ENCODE data around the gene SACM1L.

SACM1L gene

GRCh38 chr3:45712434-45713110 lies 23.4 kb downstream of the SACM1L start:
- H3K18ac ChIP-seq (ENCODE audit: low read length): no peak overlapping the region
- peak; percentile 96 for DNase-seq
- H2BK5ac ChIP-seq (ENCODE audit: low read length): no peak overlapping the region
- H3K79me1 ChIP-seq (ENCODE audit: low read length): no peaks in the 10 kb centered on the region
- H3K4me3 ChIP-seq (ENCODE audit: low read length): no peak overlapping the region
- no peaks in the 10 kb centered on the region for H3K79me2 ChIP-seq (ENCODE audit: control insufficient read depth, insufficient read depth, low read length)
- H3K27me3 ChIP-seq (ENCODE audit: insufficient read depth, low read length, poor library complexity): no peaks in the 10 kb centered on the region
- H2BK120ac ChIP-seq (ENCODE audit: low read depth, low read length): no peak overlapping the region
- H2AK5ac ChIP-seq (ENCODE audit: low read length): no peak overlapping the region
- no peak overlapping the region for H4K5ac ChIP-seq (ENCODE audit: low read length)
- H2BK15ac ChIP-seq (replicated peaks; ENCODE audit: low read depth): no peak overlapping the region
- H3K27ac ChIP-seq (ENCODE audit: low read depth, low read length): peak overlapping the region; percentile 35
- peak overlapping the region; percentile 44 for H3K56ac ChIP-seq (ENCODE audit: low read length)
- H3K36me3 ChIP-seq (ENCODE audit: control insufficient read depth, insufficient read depth, low read length): peaks cover 1% of the 10 kb centered on the region
- no peak overlapping the region for H3K23ac ChIP-seq (ENCODE audit: low read length)
- no peak overlapping the region for H3K4ac ChIP-seq (ENCODE audit: low read depth, low read length)
- H4K8ac ChIP-seq (ENCODE audit: low read depth, low read length): no peak overlapping the region
- H3K9ac ChIP-seq (ENCODE audit: low read length): no peak overlapping the region
- 100% methylated on average over 1 of the region's 7 CpGs for WGBS (ENCODE audit: extremely low coverage, insufficient coverage, low lambda C conversion rate)
- H3K4me2 ChIP-seq (ENCODE audit: low read length): no peak overlapping the region
- peaks cover 6% of the 10 kb centered on the region for H3K4me1 ChIP-seq (ENCODE audit: control insufficient read depth, low read depth, low read length)

- no peak overlapping the region for H3K9ac ChIP-seq (ENCODE audit: low read length)
- no peak overlapping the region for H3K23ac ChIP-seq (ENCODE audit: low read length)
- DNase-seq: no peak
- H2BK120ac ChIP-seq (ENCODE audit: low read depth, low read length): no peak overlapping the region
- H2BK5ac ChIP-seq (ENCODE audit: low read length): no peak overlapping the region
- no peak overlapping the region for H3K4me3 ChIP-seq (ENCODE audit: low read length)
- H3K4me1 ChIP-seq (ENCODE audit: control insufficient read depth, low read depth, low read length): peaks cover 6% of the 10 kb centered on the region
- H4K5ac ChIP-seq (ENCODE audit: low read length): no peak overlapping the region
- H3K18ac ChIP-seq (ENCODE audit: low read length): no peak overlapping the region
- no peak overlapping the region for H4K8ac ChIP-seq (ENCODE audit: low read depth, low read length)
- H2AK5ac ChIP-seq (ENCODE audit: low read length): no peak overlapping the region
- H3K56ac ChIP-seq (ENCODE audit: low read length): no peak overlapping the region
- H3K27ac ChIP-seq (ENCODE audit: low read depth, low read length): no peak overlapping the region
- no peak overlapping the region for H3K4ac ChIP-seq (ENCODE audit: low read depth, low read length)
- H3K36me3 ChIP-seq (ENCODE audit: control insufficient read depth, insufficient read depth, low read length): peaks cover under 1% of the 10 kb centered on the region
- H3K4me2 ChIP-seq (ENCODE audit: low read length): no peak overlapping the region
- no peak overlapping the region for H2BK15ac ChIP-seq (replicated peaks; ENCODE audit: low read depth)
- no peaks in the 10 kb centered on the region for H3K79me1 ChIP-seq (ENCODE audit: low read length)
- H3K27me3 ChIP-seq (ENCODE audit: insufficient read depth, low read length, poor library complexity): no peaks in the 10 kb centered on the region
- no peaks in the 10 kb centered on the region for H3K79me2 ChIP-seq (ENCODE audit: control insufficient read depth, insufficient read depth, low read length)
- WGBS (ENCODE audit: extremely low coverage, insufficient coverage, low lambda C conversion rate): no CpG with 5 or more reads among the region's 2 CpGs
Measured at GRCh38 chr3:45715945-45716344, 26.7 kb downstream of the SACM1L start.

GRCh38 chr3:45716790-45717336 lies 27.7 kb downstream of the SACM1L start:
- H4K8ac ChIP-seq (ENCODE audit: low read depth, low read length): no peak overlapping the region
- H4K5ac ChIP-seq (ENCODE audit: low read length): no peak overlapping the region
- H3K23ac ChIP-seq (ENCODE audit: low read length): no peak overlapping the region
- no peaks in the 10 kb centered on the region for H3K79me1 ChIP-seq (ENCODE audit: low read length)
- H3K9ac ChIP-seq (ENCODE audit: low read length): no peak overlapping the region
- no peak overlapping the region for H3K4ac ChIP-seq (ENCODE audit: low read depth, low read length)
- no peak overlapping the region for H3K27ac ChIP-seq (ENCODE audit: low read depth, low read length)
- DNase-seq: peak; percentile 30
- no CpG with 5 or more reads among the region's 3 CpGs for WGBS (ENCODE audit: extremely low coverage, insufficient coverage, low lambda C conversion rate)
- no peak overlapping the region for H3K4me3 ChIP-seq (ENCODE audit: low read length)
- H3K27me3 ChIP-seq (ENCODE audit: insufficient read depth, low read length, poor library complexity): no peaks in the 10 kb centered on the region
- no peaks in the 10 kb centered on the region for H3K36me3 ChIP-seq (ENCODE audit: control insufficient read depth, insufficient read depth, low read length)
- no peak overlapping the region for H3K56ac ChIP-seq (ENCODE audit: low read length)
- no peak overlapping the region for H2AK5ac ChIP-seq (ENCODE audit: low read length)
- H2BK15ac ChIP-seq (replicated peaks; ENCODE audit: low read depth): no peak overlapping the region
- H2BK120ac ChIP-seq (ENCODE audit: low read depth, low read length): no peak overlapping the region
- H3K4me2 ChIP-seq (ENCODE audit: low read length): no peak overlapping the region
- no peak overlapping the region for H2BK5ac ChIP-seq (ENCODE audit: low read length)
- no peaks in the 10 kb centered on the region for H3K79me2 ChIP-seq (ENCODE audit: control insufficient read depth, insufficient read depth, low read length)
- no peak overlapping the region for H3K18ac ChIP-seq (ENCODE audit: low read length)
- H3K4me1 ChIP-seq (ENCODE audit: control insufficient read depth, low read depth, low read length): peaks cover 6% of the 10 kb centered on the region

GRCh38 chr3:45719655-45720487 lies 30.7 kb downstream of the SACM1L start:
- H2AK5ac ChIP-seq (ENCODE audit: low read length): no peak overlapping the region
- H4K5ac ChIP-seq (ENCODE audit: low read length): no peak overlapping the region
- WGBS (ENCODE audit: extremely low coverage, insufficient coverage, low lambda C conversion rate): no CpG with 5 or more reads among the region's 3 CpGs
- H3K23ac ChIP-seq (ENCODE audit: low read length): no peak overlapping the region
- H3K4me3 ChIP-seq (ENCODE audit: low read length): no peak overlapping the region
- no peaks in the 10 kb centered on the region for H3K4me1 ChIP-seq (ENCODE audit: control insufficient read depth, low read depth, low read length)
- no peaks in the 10 kb centered on the region for H3K27me3 ChIP-seq (ENCODE audit: insufficient read depth, low read length, poor library complexity)
- no peak overlapping the region for H3K27ac ChIP-seq (ENCODE audit: low read depth, low read length)
- no peak overlapping the region for H3K18ac ChIP-seq (ENCODE audit: low read length)
- H2BK15ac ChIP-seq (replicated peaks; ENCODE audit: low read depth): no peak overlapping the region
- no peaks in the 10 kb centered on the region for H3K79me1 ChIP-seq (ENCODE audit: low read length)
- no peak overlapping the region for H3K56ac ChIP-seq (ENCODE audit: low read length)
- no peak overlapping the region for H3K4me2 ChIP-seq (ENCODE audit: low read length)
- H2BK5ac ChIP-seq (ENCODE audit: low read length): no peak overlapping the region
- no peak overlapping the region for H2BK120ac ChIP-seq (ENCODE audit: low read depth, low read length)
- DNase-seq: no peak
- H3K79me2 ChIP-seq (ENCODE audit: control insufficient read depth, insufficient read depth, low read length): no peaks in the 10 kb centered on the region
- H3K4ac ChIP-seq (ENCODE audit: low read depth, low read length): no peak overlapping the region
- no peak overlapping the region for H4K8ac ChIP-seq (ENCODE audit: low read depth, low read length)
- H3K36me3 ChIP-seq (ENCODE audit: control insufficient read depth, insufficient read depth, low read length): peaks cover 3% of the 10 kb centered on the region
- H3K9ac ChIP-seq (ENCODE audit: low read length): no peak overlapping the region

GRCh38 chr3:45724911-45725310 lies 35.7 kb downstream of the SACM1L start:
- H3K23ac ChIP-seq (ENCODE audit: low read length): no peak overlapping the region
- no peak overlapping the region for H3K4ac ChIP-seq (ENCODE audit: low read depth, low read length)
- no peaks in the 10 kb centered on the region for H3K79me1 ChIP-seq (ENCODE audit: low read length)
- H2BK15ac ChIP-seq (replicated peaks; ENCODE audit: low read depth): no peak overlapping the region
- peaks cover 3% of the 10 kb centered on the region for H3K36me3 ChIP-seq (ENCODE audit: control insufficient read depth, insufficient read depth, low read length)
- H3K27me3 ChIP-seq (ENCODE audit: insufficient read depth, low read length, poor library complexity): no peaks in the 10 kb centered on the region
- no peak overlapping the region for H2AK5ac ChIP-seq (ENCODE audit: low read length)
- no peaks in the 10 kb centered on the region for H3K4me1 ChIP-seq (ENCODE audit: control insufficient read depth, low read depth, low read length)
- H2BK120ac ChIP-seq (ENCODE audit: low read depth, low read length): no peak overlapping the region
- no peak overlapping the region for H4K5ac ChIP-seq (ENCODE audit: low read length)
- no peak overlapping the region for H3K56ac ChIP-seq (ENCODE audit: low read length)
- H2BK5ac ChIP-seq (ENCODE audit: low read length): no peak overlapping the region
- no peak overlapping the region for H3K4me3 ChIP-seq (ENCODE audit: low read length)
- no peaks in the 10 kb centered on the region for H3K79me2 ChIP-seq (ENCODE audit: control insufficient read depth, insufficient read depth, low read length)
- no peak overlapping the region for H3K27ac ChIP-seq (ENCODE audit: low read depth, low read length)
- no peak overlapping the region for H3K4me2 ChIP-seq (ENCODE audit: low read length)
- H3K9ac ChIP-seq (ENCODE audit: low read length): no peak overlapping the region
- WGBS (ENCODE audit: extremely low coverage, insufficient coverage, low lambda C conversion rate): no CpG with 5 or more reads among the region's 3 CpGs
- no peak for DNase-seq
- no peak overlapping the region for H3K18ac ChIP-seq (ENCODE audit: low read length)
- H4K8ac ChIP-seq (ENCODE audit: low read depth, low read length): no peak overlapping the region

All from mesendoderm (in vitro differentiated cells).